Naive thymus-derived CD4-positive, alpha-beta T cell (primary cell): ENCODE data around the gene SNX27. TPM values are rescaled to one million over a fixed set of nuclear protein-coding genes. Genes with fewer than 3 reads are reported as not detected.

Source experiments
- ATAC-seq: fragments of 150-1000 bp; cut with Tn5 transposase; 2 replicates; pipeline ENCODE4 v1.10.0; 2021; ENCODE audit warnings: mild to moderate bottlenecking, moderate library complexity
- CTCF ChIA-PET: fragments of 350-600 bp; sonication (Branson Sonifier 250); formaldehyde crosslinking; loops from one replicate; lab custom pipeline; 2021; ENCODE audit warnings: antibody characterized with exemption; lab: Charles Lee
- POLR2A ChIA-PET: fragments of 350-600 bp; sonication (Branson Sonifier 250); formaldehyde crosslinking; loops from one replicate; lab custom pipeline; 2021; ENCODE audit warnings: antibody characterized with exemption, inconsistent platforms; lab: Charles Lee
- DNase-seq, 9 donors: peaks; one replicate each; pipeline versions ENCODE4 v3.0.0 to v3.0.0-alpha.2; 2020 to 2022; ENCODE audit warnings: mixed read lengths in 1 of 9
- H3K27ac ChIP-seq: one replicate; pipeline ENCODE4 v1.7.0; 2013; ENCODE audit warnings: mild to moderate bottlenecking, low read depth, low read length, moderate library complexity
- H3K27me3 ChIP-seq, 2 donors: one replicate each; pipeline ENCODE4 v1.7.0; 2013; ENCODE audit warnings: low read length in 2 of 2, mild to moderate bottlenecking in 2 of 2, moderate library complexity in 2 of 2; ENCODE audit not compliant: control insufficient read depth in 2 of 2, insufficient read depth in 2 of 2
- H3K36me3 ChIP-seq, 3 experiments: 1 replicate in 2 of 3; 2 replicates in 1 of 3; pipeline ENCODE4 v1.7.0; 2013; ENCODE audit warnings: low read length in 3 of 3, mild to moderate bottlenecking in 3 of 3, moderate library complexity in 1 of 3; ENCODE audit not compliant: insufficient read depth in 3 of 3, control insufficient read depth in 2 of 3
- H3K4me1 ChIP-seq, 2 donors: one replicate each; pipeline ENCODE4 v1.7.0; 2013; ENCODE audit warnings: low read length in 2 of 2, mild to moderate bottlenecking in 2 of 2, moderate library complexity in 1 of 2; ENCODE audit not compliant: control insufficient read depth in 2 of 2, insufficient read depth in 2 of 2
- H3K4me3 ChIP-seq: 2 replicates; pipeline ENCODE4 v1.7.0; 2013; ENCODE audit warnings: mild to moderate bottlenecking, low read length
- H3K9me3 ChIP-seq, 3 experiments: 1 replicate in 2 of 3; 2 replicates in 1 of 3; pipeline ENCODE4 v1.7.0; 2013; ENCODE audit warnings: low read length in 3 of 3; ENCODE audit not compliant: control insufficient read depth in 2 of 3
- H3K27ac Mint-ChIP-seq, 9 donors: one replicate each; pipeline ENCODE4 v1.8.0; 2020 to 2022; ENCODE audit warnings: mixed read lengths in 9 of 9, mild to moderate bottlenecking in 8 of 9, moderate library complexity in 5 of 9, inconsistent platforms in 2 of 9
- H3K27me3 Mint-ChIP-seq, 5 donors: one replicate each; pipeline ENCODE4 v1.8.0; 2021 to 2022; ENCODE audit warnings: mixed read lengths in 5 of 5, mild to moderate bottlenecking in 1 of 5
- H3K36me3 Mint-ChIP-seq, 5 donors: one replicate each; pipeline ENCODE4 v1.8.0; 2020 to 2022; ENCODE audit warnings: mixed read lengths in 5 of 5, mild to moderate bottlenecking in 3 of 5, inconsistent platforms in 1 of 5
- H3K4me1 Mint-ChIP-seq, 7 donors: one replicate each; pipeline ENCODE4 v1.8.0; 2020 to 2022; ENCODE audit warnings: mixed read lengths in 7 of 7, mild to moderate bottlenecking in 3 of 7, inconsistent platforms in 1 of 7
- H3K4me3 Mint-ChIP-seq, 10 donors: one replicate each; pipeline ENCODE4 v1.8.0; 2020 to 2022; ENCODE audit warnings: mild to moderate bottlenecking in 10 of 10, mixed read lengths in 10 of 10, moderate library complexity in 6 of 10, inconsistent platforms in 2 of 10
- H3K9me3 Mint-ChIP-seq, 11 donors: one replicate each; pipeline ENCODE4 v1.8.0; 2020 to 2022; ENCODE audit warnings: mixed read lengths in 11 of 11, mild to moderate bottlenecking in 4 of 11, inconsistent platforms in 1 of 11, moderate library complexity in 1 of 11
- intact Hi-C, 2 donors: fragments of 100-400 bp; cut with micrococcal nuclease; formaldehyde crosslinking; loops; one replicate each; pipeline ENCODE4 v1.15.1; 2023
- polyA plus RNA-seq, 2 donors: library from polyadenylated mRNA; unstranded; fragments of 300-500 nt; fragmentation: Illumina TruSeq; gene quantifications; one replicate each; pipeline ENCODE4 v1.2.3, GENCODE V29; 2021
- total RNA-seq, 6 experiments: library from RNA in 5 of 6; stranded (reverse) in 5 of 6; gene quantifications; 1 replicate in 5 of 6; 2 replicates in 1 of 6; pipeline ENCODE4 v1.2.3 and lab custom pipeline; 2021 to 2026

SNX27 gene
- total and polyA plus RNA-seq, 7 experiments from 2014 or later = 11.7 to 42.1 (median 28.5) TPM

DNA sequence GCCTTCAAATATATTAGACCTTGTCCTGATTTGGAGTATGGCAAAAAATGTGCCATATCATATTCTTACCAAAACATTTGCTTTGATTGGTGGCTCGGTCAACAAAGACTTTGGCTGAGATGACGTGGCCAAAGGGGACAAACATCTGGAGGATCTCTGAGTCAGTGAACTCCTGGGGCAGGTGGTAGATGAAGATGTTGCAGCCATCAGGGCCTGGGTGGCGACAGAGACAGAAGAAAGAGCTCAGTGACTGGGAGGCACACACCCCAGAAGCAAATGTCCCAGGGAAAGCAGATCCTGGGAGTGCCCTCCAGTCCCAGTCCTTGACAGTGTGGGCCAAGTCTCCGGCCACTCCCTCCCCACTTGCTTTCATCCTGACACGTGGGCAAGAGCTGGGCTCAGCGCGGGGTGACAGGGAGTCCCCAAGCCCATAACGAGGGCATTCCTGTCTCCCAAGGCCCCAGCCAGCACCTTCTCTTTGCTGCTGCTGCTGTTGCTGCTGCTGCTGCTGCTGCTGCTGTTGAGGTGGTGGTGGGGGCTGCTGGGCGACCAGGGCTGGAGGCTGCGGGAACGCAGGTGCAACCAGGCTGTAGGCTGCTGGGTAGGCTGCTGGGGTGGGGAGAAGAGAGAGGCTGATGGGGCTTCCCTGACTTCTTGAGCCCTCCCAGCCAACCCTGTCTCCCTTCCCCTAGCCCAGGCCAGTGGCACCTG, 94.1 kb downstream of the SNX27 start:
- no peak overlapping the region for H3K27ac ChIP-seq
- Mint-ChIP-seq H3K36me3 (peaks cover 0 to 2% (median under 1%) of the 10 kb centered on the region in 5 donors), H3K4me1 (peaks cover 0 to 11% (median 5%) of the 10 kb centered on the region in 7 donors), H3K27me3 (no peaks in the 10 kb centered on the region), H3K9me3 (no peaks in the 10 kb centered on the region), H3K4me3 (no peak overlapping the region), H3K27ac (peak overlapping the region in 1 of 9 donors; percentile 49)
- CTCF ChIA-PET = no interaction called here
- H3K4me3 ChIP-seq = no peak overlapping the region
- no peaks in the 10 kb centered on the region for H3K9me3 ChIP-seq
- H3K36me3 ChIP-seq = peaks cover 0 to 13% (median 0%) of the 10 kb centered on the region in 3 experiments
- intact Hi-C loops = no loop called here
- no peaks in the 10 kb centered on the region for H3K27me3 ChIP-seq
- POLR2A ChIA-PET = no interaction called here
- no peaks in the 10 kb centered on the region for H3K4me1 ChIP-seq
- DNase-seq = no peak
- no peak for ATAC-seq

DNA sequence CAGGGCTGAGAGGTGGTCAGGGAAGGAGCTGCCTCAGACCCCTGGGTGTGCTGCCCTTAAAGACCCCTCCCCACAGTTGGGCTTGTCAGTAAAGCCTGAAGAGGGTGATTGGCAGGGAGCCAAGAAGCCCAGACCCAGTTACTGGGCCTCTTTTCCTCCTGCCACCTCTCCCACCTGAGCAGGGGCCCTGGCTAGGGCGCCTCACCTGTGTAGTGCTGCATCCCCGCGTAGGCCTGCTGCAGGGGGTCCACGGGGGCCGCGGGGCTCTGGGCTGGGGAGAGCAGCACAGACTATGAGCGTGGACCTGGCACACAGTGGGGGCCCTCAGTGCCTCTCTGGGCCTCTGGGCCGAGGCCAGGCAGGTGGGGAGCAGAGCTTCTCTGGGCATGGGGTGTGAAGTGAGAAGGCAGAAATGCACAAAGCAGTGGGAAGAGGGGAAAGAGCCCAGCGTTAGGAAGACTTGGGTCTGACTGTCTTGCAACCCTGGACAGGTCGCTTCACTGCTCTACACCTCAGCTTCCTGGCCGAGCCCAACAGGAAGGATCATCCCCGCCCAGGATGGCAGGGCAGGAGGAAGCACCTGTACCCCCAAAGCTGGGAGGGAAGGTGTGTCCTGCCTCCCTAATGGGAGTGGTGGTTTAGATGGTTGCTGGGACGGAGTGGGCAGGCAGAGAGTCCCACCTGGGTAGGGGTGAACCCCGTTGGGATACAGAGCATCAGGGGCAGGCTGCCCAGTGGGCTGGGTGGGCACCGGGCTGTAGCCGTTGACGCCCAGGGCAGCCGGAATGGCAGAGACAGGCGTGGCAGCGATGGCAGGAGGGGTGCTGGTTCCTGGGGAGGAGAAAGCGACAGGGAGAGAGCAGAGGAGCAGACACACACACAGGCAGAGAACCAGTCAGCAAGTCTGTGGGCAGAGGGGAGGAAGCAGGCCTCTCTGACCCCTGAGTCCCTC, 94.9 kb downstream of the SNX27 start:
- Mint-ChIP-seq H3K27me3 (no peaks in the 10 kb centered on the region), H3K9me3 (no peaks in the 10 kb centered on the region), H3K27ac (no peak overlapping the region), H3K4me3 (no peak overlapping the region), H3K4me1 (peaks cover 0 to 11% (median 5%) of the 10 kb centered on the region in 7 donors), H3K36me3 (no peaks in the 10 kb centered on the region)
- ChIA-PET CTCF (no interaction called here), POLR2A (no interaction called here)
- intact Hi-C loops = no loop called here
- Histone ChIP-seq H3K27me3 (no peaks in the 10 kb centered on the region), H3K9me3 (no peaks in the 10 kb centered on the region), H3K36me3 (peaks cover 0 to 5% (median 0%) of the 10 kb centered on the region in 3 experiments), H3K4me1 (no peaks in the 10 kb centered on the region), H3K27ac (no peak overlapping the region), H3K4me3 (no peak overlapping the region)
- ATAC-seq (no peak), DNase-seq (no peak)

DNA sequence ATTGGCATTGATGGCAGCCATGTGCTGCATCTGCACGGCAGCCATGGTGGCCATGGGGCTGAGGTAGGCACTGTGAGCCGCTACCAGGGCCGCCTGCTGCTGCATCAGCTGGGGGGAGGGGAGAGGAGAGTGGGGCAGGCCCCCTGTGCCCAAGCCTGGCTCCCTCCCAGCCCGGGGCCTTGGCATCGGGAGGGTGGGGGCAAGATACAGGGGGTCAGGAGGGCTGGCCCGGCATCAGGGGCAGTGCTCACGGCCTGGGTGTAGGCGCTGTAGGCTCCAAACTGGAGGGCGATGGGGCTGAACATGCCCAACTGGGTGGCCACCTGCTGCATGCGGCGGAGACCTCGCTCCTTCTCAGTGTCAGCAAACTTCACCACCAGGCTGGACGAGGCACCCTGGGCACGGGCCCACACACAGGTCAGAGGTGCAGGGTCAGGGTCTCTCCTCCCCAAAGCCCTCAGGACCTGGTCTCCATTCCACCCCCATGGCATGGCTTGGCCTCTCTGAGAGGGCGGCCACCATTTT, 95.8 kb downstream of the SNX27 start:
- no peak overlapping the region for H3K27ac ChIP-seq
- intact Hi-C loops = no loop called here
- H3K36me3 Mint-ChIP-seq = no peaks in the 10 kb centered on the region

DNA sequence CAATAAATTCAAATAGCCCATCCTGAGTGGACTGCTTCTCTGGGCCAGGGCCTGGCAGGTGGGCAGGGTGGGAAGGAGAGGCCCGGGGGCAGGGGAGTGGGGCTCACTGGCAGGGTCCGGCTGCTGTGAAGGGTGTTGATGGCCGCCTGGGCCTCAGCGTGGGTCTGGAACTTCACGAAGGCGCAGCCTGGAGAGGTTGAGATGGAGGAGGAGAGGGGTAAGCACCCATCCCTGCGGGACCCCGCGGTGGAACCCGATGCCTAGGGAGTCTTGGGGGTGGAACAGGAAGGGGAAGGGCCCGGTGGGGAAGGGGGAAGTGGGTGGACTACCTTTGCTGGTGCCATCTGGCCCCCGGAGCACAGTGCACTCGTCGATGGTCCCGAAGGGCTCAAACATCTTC, 97.0 kb downstream of the SNX27 start:
- no peaks in the 10 kb centered on the region for H3K36me3 Mint-ChIP-seq
- H3K4me3 ChIP-seq = no peak overlapping the region
- ChIA-PET CTCF (no interaction called here), POLR2A (no interaction called here)
- H3K4me3 Mint-ChIP-seq = peak overlapping the region in 1 of 10 donors; percentile 20
- H3K27ac ChIP-seq = no peak overlapping the region
- H3K27ac Mint-ChIP-seq = no peak overlapping the region
- no peak for DNase-seq
- peaks cover 0 to 8% (median 0%) of the 10 kb centered on the region in 7 donors for H3K4me1 Mint-ChIP-seq
- H3K9me3 Mint-ChIP-seq = no peaks in the 10 kb centered on the region
- no peaks in the 10 kb centered on the region for H3K4me1 ChIP-seq
- no peak for ATAC-seq
- peaks cover 0 to 16% (median 6%) of the 10 kb centered on the region in 5 donors for H3K27me3 Mint-ChIP-seq
- intact Hi-C loops = no loop called here
- H3K27me3 ChIP-seq = no peaks in the 10 kb centered on the region
- no peaks in the 10 kb centered on the region for H3K9me3 ChIP-seq
- no peaks in the 10 kb centered on the region for H3K36me3 ChIP-seq

More for the DNA sequence above, 95.8 kb downstream of the SNX27 start:
- H3K9me3 ChIP-seq = no peaks in the 10 kb centered on the region
- H3K27me3 Mint-ChIP-seq = peaks cover 0 to 6% (median 0%) of the 10 kb centered on the region in 5 donors
- H3K4me3 Mint-ChIP-seq = no peak overlapping the region
- peaks cover 0 to 11% (median 5%) of the 10 kb centered on the region in 7 donors for H3K4me1 Mint-ChIP-seq
- H3K36me3 ChIP-seq = no peaks in the 10 kb centered on the region
- no peak for ATAC-seq
- ChIA-PET CTCF (interaction anchor here (0.6 kb wide), 1 partner anchor 328 kb away, joined by 3 read pairs; no protein-coding TSS in a partner anchor), POLR2A (no interaction called here)
- no peaks in the 10 kb centered on the region for H3K4me1 ChIP-seq
- no peak overlapping the region for H3K27ac Mint-ChIP-seq
- H3K4me3 ChIP-seq = no peak overlapping the region
- H3K27me3 ChIP-seq = no peaks in the 10 kb centered on the region
- no peaks in the 10 kb centered on the region for H3K9me3 Mint-ChIP-seq
- DNase-seq = no peak

GRCh38 chr1:151710187-151710840, 98.5 kb downstream of the SNX27 start:
- ChIA-PET CTCF (no interaction called here), POLR2A (no interaction called here)
- Histone ChIP-seq H3K27me3 (no peaks in the 10 kb centered on the region), H3K36me3 (no peaks in the 10 kb centered on the region), H3K27ac (no peak overlapping the region), H3K4me1 (no peaks in the 10 kb centered on the region), H3K4me3 (no peak overlapping the region), H3K9me3 (no peaks in the 10 kb centered on the region)
- H3K36me3 Mint-ChIP-seq = no peaks in the 10 kb centered on the region
- peaks cover 10 to 30% (median 19%) of the 10 kb centered on the region in 5 donors for H3K27me3 Mint-ChIP-seq
- no peak overlapping the region for H3K4me3 Mint-ChIP-seq
- DNase-seq = peak in 1 of 9 donors; percentile 32
- H3K9me3 Mint-ChIP-seq = no peaks in the 10 kb centered on the region
- peaks cover 0 to 8% (median 0%) of the 10 kb centered on the region in 7 donors for H3K4me1 Mint-ChIP-seq
- no peak for ATAC-seq
- no peak overlapping the region for H3K27ac Mint-ChIP-seq
- intact Hi-C loops = no loop called here

GRCh38 chr1:151711044-151711800, 99.4 kb downstream of the SNX27 start:
- H3K4me1 ChIP-seq = no peaks in the 10 kb centered on the region
- H3K27me3 ChIP-seq = peaks cover 0 to 3% of the 10 kb centered on the region in 2 donors
- Mint-ChIP-seq H3K27me3 (peaks cover 19 to 39% (median 28%) of the 10 kb centered on the region in 5 donors), H3K27ac (no peak overlapping the region), H3K4me3 (no peak overlapping the region), H3K4me1 (peaks cover 0 to 5% (median 0%) of the 10 kb centered on the region in 7 donors), H3K36me3 (no peaks in the 10 kb centered on the region), H3K9me3 (no peaks in the 10 kb centered on the region)
- H3K27ac ChIP-seq = no peak overlapping the region
- no peaks in the 10 kb centered on the region for H3K36me3 ChIP-seq
- no peak overlapping the region for H3K4me3 ChIP-seq
- ATAC-seq = no peak
- no peak for DNase-seq
- no peaks in the 10 kb centered on the region for H3K9me3 ChIP-seq
- CTCF ChIA-PET = no interaction called here
- intact Hi-C loops = no loop called here
- POLR2A ChIA-PET = no interaction called here
